Glomerular endothelial cell (primary cell): ENCODE results near the gene RBM15. TPM values are rescaled to one million over a fixed set of nuclear protein-coding genes. Genes with fewer than 3 reads are reported as not detected.
A peak's percentile ranks its signal among the peaks of the same experiment; 100 is the strongest.

ENCODE experiments used
- DNase-seq: peaks from one replicate; pipeline ENCODE4 v3.0.0-alpha.2; 2011; ENCODE audit warnings: low read depth, low spot score; ENCODE audit errors: extremely low read depth
- total RNA-seq: library from RNA; depleted of rRNA; stranded (reverse); fragments of >200 nt; gene quantifications from 2 replicates; pipeline ENCODE4 v1.2.3, GENCODE V29; 2015

The RBM15 gene, protein sequence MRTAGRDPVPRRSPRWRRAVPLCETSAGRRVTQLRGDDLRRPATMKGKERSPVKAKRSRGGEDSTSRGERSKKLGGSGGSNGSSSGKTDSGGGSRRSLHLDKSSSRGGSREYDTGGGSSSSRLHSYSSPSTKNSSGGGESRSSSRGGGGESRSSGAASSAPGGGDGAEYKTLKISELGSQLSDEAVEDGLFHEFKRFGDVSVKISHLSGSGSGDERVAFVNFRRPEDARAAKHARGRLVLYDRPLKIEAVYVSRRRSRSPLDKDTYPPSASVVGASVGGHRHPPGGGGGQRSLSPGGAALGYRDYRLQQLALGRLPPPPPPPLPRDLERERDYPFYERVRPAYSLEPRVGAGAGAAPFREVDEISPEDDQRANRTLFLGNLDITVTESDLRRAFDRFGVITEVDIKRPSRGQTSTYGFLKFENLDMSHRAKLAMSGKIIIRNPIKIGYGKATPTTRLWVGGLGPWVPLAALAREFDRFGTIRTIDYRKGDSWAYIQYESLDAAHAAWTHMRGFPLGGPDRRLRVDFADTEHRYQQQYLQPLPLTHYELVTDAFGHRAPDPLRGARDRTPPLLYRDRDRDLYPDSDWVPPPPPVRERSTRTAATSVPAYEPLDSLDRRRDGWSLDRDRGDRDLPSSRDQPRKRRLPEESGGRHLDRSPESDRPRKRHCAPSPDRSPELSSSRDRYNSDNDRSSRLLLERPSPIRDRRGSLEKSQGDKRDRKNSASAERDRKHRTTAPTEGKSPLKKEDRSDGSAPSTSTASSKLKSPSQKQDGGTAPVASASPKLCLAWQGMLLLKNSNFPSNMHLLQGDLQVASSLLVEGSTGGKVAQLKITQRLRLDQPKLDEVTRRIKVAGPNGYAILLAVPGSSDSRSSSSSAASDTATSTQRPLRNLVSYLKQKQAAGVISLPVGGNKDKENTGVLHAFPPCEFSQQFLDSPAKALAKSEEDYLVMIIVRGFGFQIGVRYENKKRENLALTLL
- total RNA-seq, result 15.7 and 29.5 TPM in 2 replicates

DNA sequence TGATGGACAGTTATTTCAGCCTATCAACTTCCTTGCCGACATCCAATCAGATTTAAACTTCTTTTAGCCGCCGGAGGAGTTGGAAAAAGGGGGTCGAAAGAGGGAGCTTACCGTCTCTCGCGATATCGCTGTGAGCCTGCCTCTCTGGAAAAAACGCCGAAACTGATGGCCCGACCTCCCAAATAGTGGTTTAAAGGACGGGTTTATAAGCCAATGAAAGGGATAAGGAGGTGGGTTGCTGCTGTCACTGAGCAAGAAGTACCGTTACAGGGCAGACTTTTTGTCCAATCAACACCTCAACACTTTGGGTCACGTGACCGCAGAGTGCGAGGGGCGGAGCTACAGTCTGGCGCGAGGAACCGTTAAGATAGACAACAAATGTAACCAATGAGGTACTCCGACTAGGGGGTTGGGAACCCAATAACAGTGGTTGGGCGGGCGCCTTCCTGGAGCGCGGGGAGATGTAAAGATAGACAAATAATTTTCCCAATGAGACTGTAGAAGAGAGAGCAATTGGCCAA, at the start of gene RBM15:
TSS of gene RBM15 (plus strand) at position 492 of the 521 bp plus-strand sequence. CDS start at position 521, 29 bp downstream.
- DNase-seq, result peak; percentile 100

DNA sequence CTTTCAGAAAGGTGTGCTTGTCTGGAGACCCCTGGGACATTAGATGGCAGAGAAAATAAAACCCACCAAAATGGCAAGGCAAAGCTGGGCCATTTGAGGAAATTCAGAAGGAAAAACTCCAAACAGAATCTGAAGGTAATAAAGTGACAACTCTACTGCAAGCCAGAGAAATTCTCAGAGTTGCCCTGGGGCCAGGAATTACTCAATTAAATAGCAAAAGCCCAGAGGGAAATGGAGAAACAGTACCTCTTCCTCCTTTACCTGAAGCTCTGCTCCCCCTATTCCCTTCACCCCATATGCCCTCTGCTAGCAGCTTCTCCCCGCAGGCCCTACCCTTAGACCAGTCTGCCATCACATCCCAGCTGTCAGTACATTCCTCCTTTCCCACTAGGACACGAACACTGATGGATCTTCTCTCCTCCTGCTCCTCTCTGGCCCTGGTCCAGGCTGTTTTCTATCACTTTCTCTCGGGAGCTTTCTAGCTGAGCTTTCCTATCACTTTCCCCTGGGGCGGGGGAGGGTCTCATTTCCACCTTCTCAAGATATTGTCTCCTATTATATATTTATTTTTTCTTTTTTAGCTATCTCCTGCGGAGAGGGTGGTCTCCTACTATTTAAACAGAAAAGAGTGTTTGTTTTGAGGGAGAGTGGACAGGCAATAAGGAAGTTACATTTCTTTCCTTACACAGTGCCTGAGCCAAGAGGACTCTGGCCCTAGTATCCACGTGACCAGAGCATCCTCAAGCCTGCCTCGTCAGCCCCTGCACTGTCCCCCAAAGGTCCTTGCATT, 47.7 kb upstream of the RBM15 start:
- no peak for DNase-seq

DNA sequence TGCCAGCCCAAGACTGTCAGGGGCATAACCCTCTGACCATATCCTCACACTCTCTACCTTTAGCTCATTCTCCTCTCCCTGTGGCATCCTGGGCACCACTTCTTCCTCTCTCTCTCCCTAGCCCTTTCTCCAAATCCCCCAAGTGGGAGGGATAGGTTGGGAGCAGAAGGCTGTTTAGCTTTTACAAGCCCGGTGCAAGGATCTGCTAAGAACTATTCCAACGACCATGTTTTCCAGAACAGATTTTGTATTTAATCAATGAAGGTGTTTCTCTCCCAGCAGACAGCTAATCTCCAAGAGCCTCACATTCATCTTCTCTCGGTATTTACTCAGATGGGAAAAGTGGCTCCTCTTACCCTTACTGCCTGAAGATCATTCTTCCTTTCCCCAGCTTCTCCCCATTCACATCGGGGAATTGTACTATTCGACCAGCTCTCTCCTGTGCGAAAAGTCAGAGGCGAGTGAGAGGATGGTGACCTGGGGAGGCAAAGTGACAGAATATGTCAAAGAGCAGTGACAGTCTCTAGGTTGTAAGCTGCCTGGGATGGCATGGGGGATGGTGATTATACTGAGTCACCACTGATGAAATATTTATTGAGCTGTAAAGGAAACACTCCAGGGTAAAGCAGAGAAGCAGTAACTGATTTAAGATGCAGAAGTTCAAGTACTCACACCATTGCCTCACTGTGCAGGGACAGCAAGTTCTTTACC, 47.0 kb upstream of the RBM15 start:
- DNase-seq, result no peak

DNA sequence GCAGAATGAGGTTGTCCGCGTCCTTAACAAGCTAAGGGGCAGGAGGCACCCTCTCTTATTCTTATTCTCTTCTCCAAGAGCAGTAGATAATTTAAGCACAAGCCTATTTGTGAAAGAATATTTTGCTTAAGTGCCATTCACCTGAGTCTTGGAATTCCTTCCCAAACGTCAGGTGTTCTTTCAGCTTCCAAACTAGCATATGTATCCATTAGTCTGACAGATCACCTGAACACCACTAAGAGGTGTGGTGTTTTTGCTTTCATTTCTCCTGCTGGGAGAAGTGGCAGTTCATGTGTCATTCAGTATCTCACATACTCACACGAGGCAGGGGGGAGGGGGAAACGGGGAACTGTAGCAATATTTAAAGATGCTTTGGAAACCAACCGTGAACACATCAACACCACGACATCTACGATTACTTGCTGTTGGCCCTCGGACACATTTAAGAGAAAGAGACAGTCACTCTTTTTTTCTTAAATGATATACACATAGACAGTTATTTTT, 45.5 kb upstream of the RBM15 start:
- no peak for DNase-seq

DNA sequence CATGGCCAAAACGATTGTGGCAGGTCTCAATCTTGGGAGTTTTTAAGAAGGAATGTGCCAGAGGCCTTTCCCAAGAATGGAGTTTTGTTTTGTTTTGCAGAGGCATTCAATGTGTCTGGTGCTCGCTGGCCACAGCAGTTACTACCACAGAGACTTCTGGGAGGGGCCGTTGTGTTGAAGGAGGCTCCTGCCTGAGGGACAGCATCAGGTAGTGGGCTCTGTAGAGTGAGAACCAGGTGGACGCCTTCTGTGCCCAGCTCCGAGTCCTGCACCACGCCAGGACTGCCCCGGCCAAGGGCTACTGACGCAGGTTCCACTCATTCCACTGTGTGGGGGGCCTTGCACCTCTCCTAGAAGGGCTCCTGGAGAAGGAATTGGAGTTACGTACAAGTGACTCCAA, 44.9 kb upstream of the RBM15 start:
- DNase-seq, result no peak

DNA sequence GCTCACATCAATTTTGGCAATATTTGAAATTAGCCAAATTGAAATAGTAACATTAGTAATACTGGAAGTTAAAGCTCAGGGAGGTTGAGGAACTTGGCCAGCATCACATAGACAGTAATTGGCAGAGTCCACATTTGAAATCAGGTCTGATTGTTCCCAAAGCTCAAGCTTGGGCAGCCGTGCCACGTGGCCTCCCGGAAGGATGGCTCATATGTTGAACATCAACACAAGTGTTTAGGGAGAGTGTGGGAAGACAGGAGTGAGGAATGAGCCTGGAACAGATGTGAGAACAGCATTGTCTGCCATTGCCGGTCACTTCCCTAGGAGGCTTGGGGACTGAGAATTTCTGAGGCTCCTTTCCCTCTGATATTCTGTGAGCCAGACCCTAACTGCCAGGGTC, 40.2 kb upstream of the RBM15 start:
- no peak for DNase-seq

DNA sequence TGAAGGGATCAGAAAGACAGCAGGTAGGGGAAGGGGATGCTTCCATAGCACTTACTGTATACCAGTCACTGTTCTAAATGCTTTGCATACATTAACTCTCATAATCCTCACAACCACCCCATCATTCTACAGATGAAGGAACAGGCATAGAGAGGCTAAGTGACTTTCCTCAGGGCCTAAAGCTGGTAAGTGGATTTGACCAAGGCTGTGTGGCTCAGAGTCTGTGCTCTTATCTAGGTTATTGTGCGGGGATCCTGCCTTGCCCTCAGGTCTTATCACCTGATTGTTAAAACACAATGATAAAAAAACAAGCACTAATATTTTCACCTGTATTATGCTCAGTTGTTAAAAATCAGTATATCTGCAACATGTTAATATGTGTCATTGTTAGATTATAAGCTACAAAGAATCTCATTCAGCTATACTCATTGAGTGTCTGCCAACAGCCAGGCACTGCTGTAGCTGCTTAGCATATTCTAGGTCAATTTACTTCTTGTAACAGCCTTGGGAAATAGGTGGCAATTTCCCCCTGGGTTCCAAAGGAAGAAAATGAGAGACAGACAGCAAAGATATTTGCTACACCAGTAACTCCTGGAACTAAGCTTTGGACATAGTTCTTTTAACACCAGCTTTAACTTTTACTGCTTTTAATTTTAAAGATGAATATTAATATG, 38.6 kb upstream of the RBM15 start:
- no peak for DNase-seq

DNA sequence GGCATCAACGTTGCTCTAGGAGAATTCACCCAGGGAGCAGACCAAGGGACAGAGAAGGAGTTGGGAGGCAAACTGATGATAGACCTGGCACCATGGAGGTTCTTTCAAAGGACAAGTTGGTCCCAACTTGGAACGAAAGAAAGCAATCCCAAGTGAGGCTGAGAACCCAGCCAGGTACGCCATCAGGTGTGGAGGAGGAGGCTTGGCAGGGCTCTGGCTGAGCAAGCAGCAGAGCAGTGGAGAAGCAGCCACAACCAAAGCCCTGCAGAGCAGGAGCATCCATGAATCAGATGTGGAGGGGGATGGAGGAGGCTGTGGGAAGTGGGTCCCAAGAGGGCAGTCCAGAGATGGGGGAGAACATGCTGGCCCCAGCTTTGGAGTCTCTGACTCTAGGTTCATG, 36.3 kb upstream of the RBM15 start:
- DNase-seq, result no peak

DNA sequence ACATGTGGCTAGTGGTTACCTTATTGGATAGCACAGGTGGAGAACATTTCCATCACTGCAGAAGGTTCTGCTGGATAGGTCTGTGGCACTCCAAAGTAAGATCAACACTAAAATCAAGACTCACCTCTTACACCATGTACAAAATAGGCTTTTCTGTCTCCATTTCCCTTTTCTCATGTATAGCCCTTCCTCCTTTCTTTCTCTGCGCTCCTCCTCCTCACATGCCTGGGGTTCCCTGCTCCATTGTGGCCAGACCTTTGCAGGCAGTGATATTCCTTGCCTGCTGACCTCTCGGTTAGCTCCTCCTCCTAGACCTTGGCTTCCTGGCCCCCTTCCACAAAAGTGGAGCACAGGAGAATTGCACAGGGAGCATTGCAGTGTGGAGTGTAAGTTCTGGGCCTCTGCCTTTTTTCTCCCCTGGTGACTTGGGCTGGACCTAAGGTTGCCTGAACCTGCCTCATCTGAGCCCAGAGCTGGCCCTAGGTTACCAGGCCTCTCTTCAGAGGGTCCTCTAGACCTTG, 33.2 kb upstream of the RBM15 start:
- DNase-seq, result no peak

DNA sequence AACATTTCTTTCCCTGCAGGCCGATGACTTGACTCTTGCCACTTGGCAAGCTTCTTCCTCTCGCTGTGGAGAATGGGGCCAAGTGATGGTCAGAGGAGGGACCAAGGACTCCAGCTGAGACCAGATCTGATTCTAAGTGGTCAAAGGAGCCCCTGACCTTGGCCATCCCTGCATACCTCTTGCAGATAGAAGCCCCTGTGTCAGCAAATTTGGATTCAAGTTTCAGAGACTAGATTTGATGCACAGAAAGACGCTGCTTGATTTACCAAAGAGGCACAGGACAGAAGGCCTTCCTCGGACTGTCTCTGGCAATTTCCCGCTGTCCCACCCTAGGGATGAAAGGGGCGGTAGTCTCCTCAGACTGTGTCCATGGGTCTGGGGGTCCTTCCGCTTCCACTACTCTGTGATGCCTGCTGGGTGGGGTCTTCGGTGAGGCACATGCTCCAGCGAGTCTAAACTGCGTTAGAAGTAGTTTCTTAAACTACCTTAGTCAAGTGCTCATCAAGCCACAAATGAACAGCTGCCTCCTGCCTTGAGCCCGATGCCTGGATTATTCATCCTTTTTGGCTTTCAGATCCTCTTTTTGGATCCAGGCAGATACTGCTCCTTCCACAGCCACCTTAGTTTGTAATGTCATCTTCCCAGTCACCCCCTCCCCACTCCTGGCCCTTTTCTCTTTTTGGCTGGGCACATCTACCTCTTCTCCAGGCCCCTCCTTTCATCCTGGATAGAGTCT, 31.8 kb upstream of the RBM15 start:
- DNase-seq, result no peak

DNA sequence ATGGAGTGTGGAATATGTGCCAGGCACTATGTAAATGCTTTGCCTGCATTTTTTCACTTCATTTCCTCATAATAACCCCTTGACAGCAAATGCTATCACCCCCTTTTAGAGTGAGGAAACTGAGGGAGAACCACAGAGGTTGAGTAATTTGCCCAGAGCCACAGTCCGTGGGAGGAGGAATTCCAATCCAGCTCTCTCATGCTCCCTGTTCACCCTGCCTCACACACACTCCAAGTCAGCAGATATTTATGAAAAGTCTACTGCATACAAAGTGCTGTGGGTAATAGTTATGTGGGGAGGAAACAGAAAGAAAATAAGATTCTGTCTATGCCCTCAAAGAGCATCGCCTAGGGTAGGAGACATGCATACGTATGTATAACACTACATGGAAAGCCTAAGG, 30.9 kb upstream of the RBM15 start:
- no peak for DNase-seq

DNA sequence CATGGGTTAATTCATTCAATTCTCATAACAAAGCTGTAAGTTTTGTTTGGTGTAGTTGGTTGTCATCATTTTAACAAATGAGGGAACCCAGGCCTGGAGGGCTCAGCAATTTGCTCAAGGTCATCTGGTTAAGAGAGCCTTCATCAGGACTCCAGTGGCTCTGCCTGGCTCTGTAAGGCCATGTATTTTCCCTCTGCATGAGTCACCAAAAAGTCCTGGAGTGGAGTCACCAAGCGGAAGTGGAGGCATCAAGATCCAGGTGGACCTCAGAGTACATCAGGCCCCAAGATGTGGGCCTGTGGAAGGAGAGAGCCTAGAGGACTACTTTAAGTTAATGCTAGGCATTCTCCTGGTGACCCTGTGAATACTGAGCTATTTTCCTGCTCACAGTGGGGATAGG, 30.0 kb upstream of the RBM15 start:
- DNase-seq, result no peak

DNA sequence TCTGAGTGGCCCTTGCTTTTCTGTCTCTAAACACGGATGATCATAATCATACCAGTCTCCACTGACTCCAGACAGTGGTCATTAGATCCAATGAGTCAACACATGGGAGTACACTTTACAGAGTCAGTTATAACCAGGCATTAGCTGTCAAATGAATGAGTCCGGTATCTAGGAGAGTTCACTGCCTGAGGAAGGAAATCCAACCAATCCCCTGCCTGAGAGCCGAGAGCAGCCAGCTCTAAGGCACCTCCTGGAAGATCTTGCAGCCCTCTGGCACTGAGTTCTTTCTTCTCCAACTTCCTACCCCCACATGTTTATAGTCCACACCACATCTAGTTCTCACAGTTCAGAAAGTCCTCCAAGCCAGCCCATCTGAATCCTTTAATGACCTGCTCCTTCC, 29.4 kb upstream of the RBM15 start:
- no peak for DNase-seq

DNA sequence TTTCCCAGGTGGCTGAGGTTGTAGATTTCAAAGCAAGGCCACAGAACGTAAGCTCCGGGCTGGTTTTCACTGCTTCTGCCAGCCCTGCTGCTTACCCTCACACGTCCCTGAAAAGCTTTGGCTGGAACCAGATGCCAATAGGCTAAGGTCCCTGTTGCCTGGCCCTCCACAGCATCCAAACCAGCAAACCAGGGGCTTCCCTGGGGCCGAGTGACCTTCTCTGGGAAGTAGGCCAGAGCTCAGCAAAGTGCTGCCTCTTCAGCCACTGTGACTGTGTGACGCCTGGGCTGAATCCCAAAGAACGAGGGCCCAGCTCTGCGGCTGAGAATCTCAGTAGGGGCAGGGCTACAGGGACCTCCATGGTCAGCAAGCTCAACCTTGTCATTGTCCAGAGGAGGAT, 28.9 kb upstream of the RBM15 start:
- no peak for DNase-seq

DNA sequence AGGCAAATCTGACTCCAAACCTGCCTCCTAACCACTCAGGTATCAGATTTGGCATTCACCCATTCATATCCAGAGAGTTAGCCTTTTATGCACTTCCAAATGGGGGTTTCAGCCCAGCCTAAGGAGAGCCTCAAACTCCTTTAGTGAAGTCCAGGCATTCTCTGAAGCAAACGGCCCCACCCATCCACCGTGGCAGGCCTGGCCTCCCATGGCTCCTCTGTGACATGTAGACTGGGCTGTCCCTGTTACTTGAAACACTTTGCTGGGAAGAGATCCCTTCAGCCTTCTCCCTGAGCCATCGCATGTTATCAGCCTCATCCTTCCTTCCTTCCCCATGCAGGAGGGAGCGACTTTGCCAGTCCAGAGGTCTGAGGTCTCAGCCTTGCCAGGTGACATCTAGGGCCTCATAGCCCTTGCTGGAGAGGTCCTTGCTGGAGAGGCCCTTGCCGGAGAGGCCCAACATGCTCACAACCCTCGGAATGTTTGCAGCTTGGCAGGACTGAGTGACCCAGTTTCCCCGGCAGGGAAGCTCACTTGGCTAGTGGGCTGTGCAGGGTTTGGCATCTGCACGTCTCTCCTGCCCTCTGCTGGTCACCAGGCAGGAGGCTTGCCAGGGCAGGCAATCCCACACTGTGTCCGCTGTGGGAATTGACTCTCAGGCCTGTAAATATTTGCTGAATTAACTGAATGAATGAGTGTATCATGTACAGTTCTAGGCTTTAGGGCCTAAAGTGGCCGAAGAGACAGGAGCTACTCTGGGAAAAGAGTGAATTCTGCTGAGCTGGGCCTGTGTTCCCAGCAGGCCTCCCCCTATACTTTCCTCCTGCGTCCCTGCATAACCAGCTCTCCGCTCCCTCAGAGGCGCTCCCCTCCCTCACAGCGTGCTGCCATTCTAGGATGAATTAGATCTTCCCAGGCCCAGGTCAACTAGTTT, 26.7 kb upstream of the RBM15 start:
- no peak for DNase-seq

DNA sequence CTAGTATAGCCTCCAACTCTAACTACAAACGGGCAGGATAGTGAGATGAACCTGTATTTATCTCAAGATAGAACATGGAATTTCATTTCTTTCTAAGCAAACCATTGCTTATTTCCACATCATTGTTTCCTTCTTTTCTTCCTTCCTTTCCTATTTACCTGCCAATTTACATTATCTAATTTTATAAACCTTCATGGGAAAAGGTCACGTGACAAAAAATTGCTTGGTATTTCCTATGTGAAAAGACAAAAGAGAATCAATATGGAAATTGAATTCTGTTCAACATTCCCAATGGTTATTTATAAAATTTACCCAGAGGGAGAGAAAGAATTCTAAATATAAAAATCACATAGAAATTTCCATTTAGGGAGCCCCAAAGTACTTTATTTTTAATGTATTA, 22.4 kb upstream of the RBM15 start:
- no peak for DNase-seq

DNA sequence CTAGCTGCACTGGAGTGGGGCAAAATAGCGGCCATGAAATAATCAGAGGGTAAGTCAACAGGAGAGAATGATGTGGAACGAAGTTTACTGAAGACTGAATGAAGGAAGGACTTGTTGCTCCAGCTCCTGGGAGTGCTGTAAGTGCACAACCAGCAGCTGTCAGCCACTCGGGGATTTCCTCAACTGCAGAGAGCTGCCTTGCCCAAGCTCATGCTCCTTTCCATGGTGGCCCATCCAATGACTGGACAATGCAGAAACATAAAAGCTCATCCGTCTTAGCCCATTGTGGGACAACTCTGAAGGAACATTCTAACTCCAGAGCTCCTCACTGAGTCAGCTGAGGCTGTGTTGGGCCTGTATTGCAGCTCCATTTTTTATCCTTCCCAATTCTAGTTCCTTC, 21.1 kb upstream of the RBM15 start:
- DNase-seq, result no peak
